ENCODE data around the gene CTSA.
A peak's percentile ranks its signal among the peaks of the same experiment; 100 is the strongest.
"Not testable (repeated sequence)": the region's sequence is repeated elsewhere in the genome, so short reads cannot be mapped to it uniquely, and the experiment has no call there.

The CTSA gene

GRCh38 chr20:45918182-45918737 is 27.1 kb downstream of the CTSA start:
- no peak for DNase-seq (ENCODE audit: low spot score)

GRCh38 chr20:45918779-45919537 is 27.8 kb downstream of the CTSA start:
- DNase-seq (ENCODE audit: low spot score): no peak

- DNase-seq (ENCODE audit: low spot score): no peak
Measured at GRCh38 chr20:45919542-45920399, 28.6 kb downstream of the CTSA start.

- no peak for DNase-seq (ENCODE audit: low spot score)
Measured at GRCh38 chr20:45920462-45921336, 29.6 kb downstream of the CTSA start.

GRCh38 chr20:45921337-45922189 is 30.4 kb downstream of the CTSA start:
- no peak for DNase-seq (ENCODE audit: low spot score)

- DNase-seq (ENCODE audit: low spot score): peak; percentile 47
Measured at GRCh38 chr20:45924391-45925261, 33.5 kb downstream of the CTSA start.

- no peak for DNase-seq (ENCODE audit: low spot score)
Measured at GRCh38 chr20:45925821-45926506, 34.8 kb downstream of the CTSA start.

- DNase-seq (ENCODE audit: low spot score): no peak
Measured at GRCh38 chr20:45926731-45927070, 35.6 kb downstream of the CTSA start.

GRCh38 chr20:45927071-45927878 is 36.1 kb downstream of the CTSA start:
- DNase-seq (ENCODE audit: low spot score): no peak

GRCh38 chr20:45931680-45932079 is 40.5 kb downstream of the CTSA start:
- not testable (repeated sequence) for DNase-seq (ENCODE audit: low spot score)

GRCh38 chr20:45933266-45934045 is 42.3 kb downstream of the CTSA start:
- peak; percentile 65 for DNase-seq (ENCODE audit: low spot score)

- no peak for DNase-seq (ENCODE audit: low spot score)
Measured at GRCh38 chr20:45934046-45934585, 43.0 kb downstream of the CTSA start.

GRCh38 chr20:45934586-45935415 is 43.7 kb downstream of the CTSA start, which contains the start of gene PCIF1:
PCIF1 (plus strand) TSS chr20:45934683; CDS start chr20:45939000, 4,317 bp downstream.
- peak; percentile 99 for DNase-seq (ENCODE audit: low spot score)

GRCh38 chr20:45935416-45936046 is 44.4 kb downstream of the CTSA start:
- DNase-seq (ENCODE audit: low spot score): peak; percentile 40

- DNase-seq (ENCODE audit: low spot score): no peak
Measured at GRCh38 chr20:45937765-45938164, 46.6 kb downstream of the CTSA start.

All from globus pallidus (tissue), 1 donor.